MM.1S (cell line): ENCODE measurements around the gene NMNAT2.

Source experiments
- EZH2 ChIP-seq: fragments of 300-600 bp; sonication (generic); optimal IDR thresholded peaks from 2 replicates; pipeline ENCODE3; 2017; ENCODE audit warnings: low read depth, mild to moderate bottlenecking, antibody characterized with exemption, low read length, mixed read lengths
- TF ChIP-seq, protein P1 (sequence below): fragments of 300-600 bp; sonication (generic); IDR thresholded peaks from 2 replicates; pipeline ENCODE4 v1.5.1; 2016; ENCODE audit warnings: antibody characterized with exemption, low read length, mixed read lengths

GRCh38 chr1:183226963-183227362 lies 191.2 kb downstream of the NMNAT2 start:
- TF ChIP-seq, protein P1, sequence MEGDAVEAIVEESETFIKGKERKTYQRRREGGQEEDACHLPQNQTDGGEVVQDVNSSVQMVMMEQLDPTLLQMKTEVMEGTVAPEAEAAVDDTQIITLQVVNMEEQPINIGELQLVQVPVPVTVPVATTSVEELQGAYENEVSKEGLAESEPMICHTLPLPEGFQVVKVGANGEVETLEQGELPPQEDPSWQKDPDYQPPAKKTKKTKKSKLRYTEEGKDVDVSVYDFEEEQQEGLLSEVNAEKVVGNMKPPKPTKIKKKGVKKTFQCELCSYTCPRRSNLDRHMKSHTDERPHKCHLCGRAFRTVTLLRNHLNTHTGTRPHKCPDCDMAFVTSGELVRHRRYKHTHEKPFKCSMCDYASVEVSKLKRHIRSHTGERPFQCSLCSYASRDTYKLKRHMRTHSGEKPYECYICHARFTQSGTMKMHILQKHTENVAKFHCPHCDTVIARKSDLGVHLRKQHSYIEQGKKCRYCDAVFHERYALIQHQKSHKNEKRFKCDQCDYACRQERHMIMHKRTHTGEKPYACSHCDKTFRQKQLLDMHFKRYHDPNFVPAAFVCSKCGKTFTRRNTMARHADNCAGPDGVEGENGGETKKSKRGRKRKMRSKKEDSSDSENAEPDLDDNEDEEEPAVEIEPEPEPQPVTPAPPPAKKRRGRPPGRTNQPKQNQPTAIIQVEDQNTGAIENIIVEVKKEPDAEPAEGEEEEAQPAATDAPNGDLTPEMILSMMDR = no peak
- no peak for TF ChIP-seq EZH2
